ENCODE measurements around the gene MUC6.

Gene MUC6

GRCh38 chr11:1076061-1076665, 39.6 kb upstream of the MUC6 start:
- TF ChIP-seq CSRNP3 (CRISPR knock-in tag; IDR thresholded peaks at IDR 0.05) (no peak), ZNF70 (CRISPR knock-in tag; IDR thresholded peaks at IDR 0.05) (no peak)
- TF ChIP-seq, protein P1, sequence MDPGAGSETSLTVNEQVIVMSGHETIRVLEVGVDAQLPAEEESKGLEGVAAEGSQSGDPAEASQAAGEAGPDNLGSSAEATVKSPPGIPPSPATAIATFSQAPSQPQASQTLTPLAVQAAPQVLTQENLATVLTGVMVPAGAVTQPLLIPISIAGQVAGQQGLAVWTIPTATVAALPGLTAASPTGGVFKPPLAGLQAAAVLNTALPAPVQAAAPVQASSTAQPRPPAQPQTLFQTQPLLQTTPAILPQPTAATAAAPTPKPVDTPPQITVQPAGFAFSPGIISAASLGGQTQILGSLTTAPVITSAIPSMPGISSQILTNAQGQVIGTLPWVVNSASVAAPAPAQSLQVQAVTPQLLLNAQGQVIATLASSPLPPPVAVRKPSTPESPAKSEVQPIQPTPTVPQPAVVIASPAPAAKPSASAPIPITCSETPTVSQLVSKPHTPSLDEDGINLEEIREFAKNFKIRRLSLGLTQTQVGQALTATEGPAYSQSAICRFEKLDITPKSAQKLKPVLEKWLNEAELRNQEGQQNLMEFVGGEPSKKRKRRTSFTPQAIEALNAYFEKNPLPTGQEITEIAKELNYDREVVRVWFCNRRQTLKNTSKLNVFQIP (CRISPR knock-in tag; IDR thresholded peaks at IDR 0.05; ENCODE audit: borderline replicate concordance, low read depth): no peak
- no peak for ATAC-seq

DNA sequence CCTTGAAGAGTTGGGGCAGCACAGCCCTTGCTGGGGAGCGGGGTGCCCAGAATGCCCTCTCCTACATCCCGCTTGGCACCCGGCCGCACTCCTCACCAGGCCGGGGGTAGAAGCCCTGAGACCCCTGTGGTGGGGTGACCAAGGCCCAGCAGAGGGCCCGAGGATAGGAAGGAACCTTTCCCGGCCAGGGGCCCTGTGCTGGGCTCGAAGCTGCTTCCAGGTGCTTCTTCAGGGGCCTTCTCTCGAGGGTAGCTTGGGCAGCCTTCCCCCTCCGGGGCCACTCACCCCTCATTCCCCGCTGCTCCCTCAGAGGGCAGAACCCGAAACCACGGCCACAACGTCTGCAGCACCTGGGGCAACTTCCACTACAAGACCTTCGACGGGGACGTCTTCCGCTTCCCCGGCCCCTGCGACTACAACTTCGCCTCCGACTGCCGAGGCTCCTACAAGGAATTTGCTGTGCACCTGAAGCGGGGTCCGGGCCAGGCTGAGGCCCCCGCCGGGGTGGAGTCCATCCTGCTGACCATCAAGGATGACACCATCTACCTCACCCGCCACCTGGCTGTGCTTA, 38.9 kb upstream of the MUC6 start:
- TF ChIP-seq GLIS3 (CRISPR knock-in tag; IDR thresholded peaks at IDR 0.05) (no peak), TCF4 (CRISPR knock-in tag; IDR thresholded peaks at IDR 0.05; ENCODE audit: borderline replicate concordance) (no peak)
- no peak for ATAC-seq

DNA sequence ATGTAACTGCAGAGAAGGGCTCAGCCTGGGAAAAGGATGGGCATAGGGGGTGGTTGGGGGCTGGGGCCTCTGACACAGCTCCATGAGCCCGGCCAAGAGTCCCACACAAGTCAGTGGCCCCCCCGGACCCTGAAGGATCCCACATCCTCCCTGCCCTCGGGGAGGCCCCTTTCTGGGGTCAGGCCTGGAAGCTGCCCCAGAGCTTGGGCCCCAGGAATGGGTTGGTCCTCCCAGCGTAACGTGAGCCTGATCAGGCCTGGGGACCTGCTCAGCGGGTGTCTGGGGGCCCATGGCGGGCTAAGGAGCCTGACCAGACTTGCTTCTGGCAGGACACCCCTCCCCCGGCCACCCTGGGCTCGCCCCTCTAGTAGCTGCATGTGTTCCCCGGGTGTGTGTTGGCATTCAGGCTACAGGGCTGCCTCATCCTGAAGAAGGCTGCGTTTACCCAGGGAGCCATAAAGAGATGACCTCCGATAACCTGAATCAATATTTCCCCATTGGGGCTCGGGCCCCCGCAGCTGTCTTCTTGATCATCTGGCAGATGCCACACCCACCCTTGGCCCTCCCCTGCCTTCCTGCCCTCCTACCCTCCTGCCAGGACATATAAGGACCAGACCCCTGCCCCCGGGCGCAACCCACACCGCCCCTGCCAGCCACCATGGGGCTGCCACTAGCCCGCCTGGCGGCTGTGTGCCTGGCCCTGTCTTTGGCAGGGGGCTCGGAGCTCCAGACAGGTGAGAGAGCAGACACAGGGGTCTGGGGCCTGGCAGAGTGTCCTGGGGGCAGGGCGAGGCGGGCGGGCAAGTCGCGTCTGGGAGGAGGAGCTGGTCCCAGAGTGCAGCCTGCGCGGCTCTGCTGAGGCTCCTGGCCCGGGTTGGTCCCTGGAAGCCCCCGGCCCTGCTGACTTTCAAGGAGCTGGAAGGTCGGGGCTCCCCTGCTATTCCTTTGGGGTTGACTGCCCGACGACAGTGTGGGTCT, 38.0 kb upstream of the MUC6 start, which contains the start of gene MUC2:
MUC2 (plus strand) TSS at position 631 of the 978 bp plus-strand sequence.
- no peak for ATAC-seq
- no peak for TF ChIP-seq ISL1 (CRISPR knock-in tag; IDR thresholded peaks at IDR 0.05)
- TF ChIP-seq PPARA (CRISPR knock-in tag; IDR thresholded peaks at IDR 0.05; ENCODE audit: borderline replicate concordance): no peak
- no peak for TF ChIP-seq ZC3H10 (CRISPR knock-in tag; IDR thresholded peaks at IDR 0.05)
- no peak for TF ChIP-seq ZNF565 (CRISPR knock-in tag; conservative IDR thresholded peaks at IDR 0.05; ENCODE audit: low read depth)
- no peak for TF ChIP-seq OSR1 (CRISPR knock-in tag; IDR thresholded peaks at IDR 0.05)
- TF ChIP-seq, protein P2, sequence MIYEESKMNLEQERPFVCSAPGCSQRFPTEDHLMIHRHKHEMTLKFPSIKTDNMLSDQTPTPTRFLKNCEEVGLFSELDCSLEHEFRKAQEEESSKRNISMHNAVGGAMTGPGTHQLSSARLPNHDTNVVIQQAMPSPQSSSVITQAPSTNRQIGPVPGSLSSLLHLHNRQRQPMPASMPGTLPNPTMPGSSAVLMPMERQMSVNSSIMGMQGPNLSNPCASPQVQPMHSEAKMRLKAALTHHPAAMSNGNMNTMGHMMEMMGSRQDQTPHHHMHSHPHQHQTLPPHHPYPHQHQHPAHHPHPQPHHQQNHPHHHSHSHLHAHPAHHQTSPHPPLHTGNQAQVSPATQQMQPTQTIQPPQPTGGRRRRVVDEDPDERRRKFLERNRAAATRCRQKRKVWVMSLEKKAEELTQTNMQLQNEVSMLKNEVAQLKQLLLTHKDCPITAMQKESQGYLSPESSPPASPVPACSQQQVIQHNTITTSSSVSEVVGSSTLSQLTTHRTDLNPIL (CRISPR knock-in tag; IDR thresholded peaks at IDR 0.05; ENCODE audit: low read depth): no peak
- TF ChIP-seq BACH2 (CRISPR knock-in tag; IDR thresholded peaks at IDR 0.05; ENCODE audit: borderline replicate concordance): no peak
- TF ChIP-seq CSRNP3 (CRISPR knock-in tag; IDR thresholded peaks at IDR 0.05): no peak
- no peak for TF ChIP-seq ZFP30 (CRISPR knock-in tag; IDR thresholded peaks at IDR 0.05)
- TF ChIP-seq CSDC2 (CRISPR knock-in tag; IDR thresholded peaks at IDR 0.05): no peak
- no peak for TF ChIP-seq ZNF70 (CRISPR knock-in tag; IDR thresholded peaks at IDR 0.05)
- TF ChIP-seq ARNTL (CRISPR knock-in tag; IDR thresholded peaks at IDR 0.05; ENCODE audit: borderline replicate concordance, low read depth): no peak
- TF ChIP-seq, protein P3, sequence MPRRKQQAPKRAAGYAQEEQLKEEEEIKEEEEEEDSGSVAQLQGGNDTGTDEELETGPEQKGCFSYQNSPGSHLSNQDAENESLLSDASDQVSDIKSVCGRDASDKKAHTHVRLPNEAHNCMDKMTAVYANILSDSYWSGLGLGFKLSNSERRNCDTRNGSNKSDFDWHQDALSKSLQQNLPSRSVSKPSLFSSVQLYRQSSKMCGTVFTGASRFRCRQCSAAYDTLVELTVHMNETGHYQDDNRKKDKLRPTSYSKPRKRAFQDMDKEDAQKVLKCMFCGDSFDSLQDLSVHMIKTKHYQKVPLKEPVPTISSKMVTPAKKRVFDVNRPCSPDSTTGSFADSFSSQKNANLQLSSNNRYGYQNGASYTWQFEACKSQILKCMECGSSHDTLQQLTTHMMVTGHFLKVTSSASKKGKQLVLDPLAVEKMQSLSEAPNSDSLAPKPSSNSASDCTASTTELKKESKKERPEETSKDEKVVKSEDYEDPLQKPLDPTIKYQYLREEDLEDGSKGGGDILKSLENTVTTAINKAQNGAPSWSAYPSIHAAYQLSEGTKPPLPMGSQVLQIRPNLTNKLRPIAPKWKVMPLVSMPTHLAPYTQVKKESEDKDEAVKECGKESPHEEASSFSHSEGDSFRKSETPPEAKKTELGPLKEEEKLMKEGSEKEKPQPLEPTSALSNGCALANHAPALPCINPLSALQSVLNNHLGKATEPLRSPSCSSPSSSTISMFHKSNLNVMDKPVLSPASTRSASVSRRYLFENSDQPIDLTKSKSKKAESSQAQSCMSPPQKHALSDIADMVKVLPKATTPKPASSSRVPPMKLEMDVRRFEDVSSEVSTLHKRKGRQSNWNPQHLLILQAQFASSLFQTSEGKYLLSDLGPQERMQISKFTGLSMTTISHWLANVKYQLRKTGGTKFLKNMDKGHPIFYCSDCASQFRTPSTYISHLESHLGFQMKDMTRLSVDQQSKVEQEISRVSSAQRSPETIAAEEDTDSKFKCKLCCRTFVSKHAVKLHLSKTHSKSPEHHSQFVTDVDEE (CRISPR knock-in tag; IDR thresholded peaks at IDR 0.05): no peak
- no peak for TF ChIP-seq RARB (CRISPR knock-in tag; IDR thresholded peaks at IDR 0.05)
- TF ChIP-seq TCF4 (CRISPR knock-in tag; IDR thresholded peaks at IDR 0.05; ENCODE audit: borderline replicate concordance): no peak

Data from SK-N-SH treated with all-trans-retinoic acid at 6 μM for 48 hours (cell line).